ENCODE data around the gene FRMD4A.
A peak's percentile ranks its signal among the peaks of the same experiment; 100 is the strongest.

The FRMD4A gene

GRCh38 chr10:13801156-13801906 is 529.4 kb downstream of the FRMD4A start:
- DNase-seq: no peak
- Histone ChIP-seq H3K27me3 (no peaks in the 10 kb centered on the region), H3K36me3 (no peaks in the 10 kb centered on the region), H3K4me1 (no peaks in the 10 kb centered on the region), H3K9me3 (no peaks in the 10 kb centered on the region), H3K4me3 (ENCODE audit: low read depth, low read length) (no peak overlapping the region)
- TF ChIP-seq, protein P1, sequence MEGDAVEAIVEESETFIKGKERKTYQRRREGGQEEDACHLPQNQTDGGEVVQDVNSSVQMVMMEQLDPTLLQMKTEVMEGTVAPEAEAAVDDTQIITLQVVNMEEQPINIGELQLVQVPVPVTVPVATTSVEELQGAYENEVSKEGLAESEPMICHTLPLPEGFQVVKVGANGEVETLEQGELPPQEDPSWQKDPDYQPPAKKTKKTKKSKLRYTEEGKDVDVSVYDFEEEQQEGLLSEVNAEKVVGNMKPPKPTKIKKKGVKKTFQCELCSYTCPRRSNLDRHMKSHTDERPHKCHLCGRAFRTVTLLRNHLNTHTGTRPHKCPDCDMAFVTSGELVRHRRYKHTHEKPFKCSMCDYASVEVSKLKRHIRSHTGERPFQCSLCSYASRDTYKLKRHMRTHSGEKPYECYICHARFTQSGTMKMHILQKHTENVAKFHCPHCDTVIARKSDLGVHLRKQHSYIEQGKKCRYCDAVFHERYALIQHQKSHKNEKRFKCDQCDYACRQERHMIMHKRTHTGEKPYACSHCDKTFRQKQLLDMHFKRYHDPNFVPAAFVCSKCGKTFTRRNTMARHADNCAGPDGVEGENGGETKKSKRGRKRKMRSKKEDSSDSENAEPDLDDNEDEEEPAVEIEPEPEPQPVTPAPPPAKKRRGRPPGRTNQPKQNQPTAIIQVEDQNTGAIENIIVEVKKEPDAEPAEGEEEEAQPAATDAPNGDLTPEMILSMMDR (IDR thresholded peaks at IDR 0.05; ENCODE audit: low read depth, low read length): no peak

DNA sequence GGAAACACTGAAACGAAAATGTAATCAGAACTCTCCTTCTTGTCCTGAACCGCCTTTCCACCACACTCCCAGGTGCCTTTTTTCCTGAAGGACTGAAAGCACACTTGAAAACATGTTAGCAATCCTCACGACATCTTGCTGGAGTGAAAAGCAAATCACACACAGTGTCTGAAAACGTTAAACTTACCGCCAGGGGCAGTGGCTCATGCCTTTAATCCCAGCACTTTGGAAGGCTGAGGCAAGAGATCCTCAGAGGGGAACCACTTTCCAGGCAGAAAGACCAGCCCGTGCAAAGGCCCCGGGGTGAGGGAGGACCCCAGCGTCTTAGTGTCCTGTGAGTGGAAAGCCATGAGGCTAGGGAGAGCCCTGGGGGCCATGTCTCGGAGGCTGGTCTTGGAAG is 533.6 kb downstream of the FRMD4A start:
- Histone ChIP-seq H3K9me3 (no peaks in the 10 kb centered on the region), H3K27me3 (no peaks in the 10 kb centered on the region), H3K36me3 (no peaks in the 10 kb centered on the region), H3K4me1 (no peaks in the 10 kb centered on the region), H3K4me3 (ENCODE audit: low read depth, low read length) (no peak overlapping the region)
- TF ChIP-seq, protein P1 (IDR thresholded peaks at IDR 0.05; ENCODE audit: low read depth, low read length): no peak
- DNase-seq: no peak

DNA sequence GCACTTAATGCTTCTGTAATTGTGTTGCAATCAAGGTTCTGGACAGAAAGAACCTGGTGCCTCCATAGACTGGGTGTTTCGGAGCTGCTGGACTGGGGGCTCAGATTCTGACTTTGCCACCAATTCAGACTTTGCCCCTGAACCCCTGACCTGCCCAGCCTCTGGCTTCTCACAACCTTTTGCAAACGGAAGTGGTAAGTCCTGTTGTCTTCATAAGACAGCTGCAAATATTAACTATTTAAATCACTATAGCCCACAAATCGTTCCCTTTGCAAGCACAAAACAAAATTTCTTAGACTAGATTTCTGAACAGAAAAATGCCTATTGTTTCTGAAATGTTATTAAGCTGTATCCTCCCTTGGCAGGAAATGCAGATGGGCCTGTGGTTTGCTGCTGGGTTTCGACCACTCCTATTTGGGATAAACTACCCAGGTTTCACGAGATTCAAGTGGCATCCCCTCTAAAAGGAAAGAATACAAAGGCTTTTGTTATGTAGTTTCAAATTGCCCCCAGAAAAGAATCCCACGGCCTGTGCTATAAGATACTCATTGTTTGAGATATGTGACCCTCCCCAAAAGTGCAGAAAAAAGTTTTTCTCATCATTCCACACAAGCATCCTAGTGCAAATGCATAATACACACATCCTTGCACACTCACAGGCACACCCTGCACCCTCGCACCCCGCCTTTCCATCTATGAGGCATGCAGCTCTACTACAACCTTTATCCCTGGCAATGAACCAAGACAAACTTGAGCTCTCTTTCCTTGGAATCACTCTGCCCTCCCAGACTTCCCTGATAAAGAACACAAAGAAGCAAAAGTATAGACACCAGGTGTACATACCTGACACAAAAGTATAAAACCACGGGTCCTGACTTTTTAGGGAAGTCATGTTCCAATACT is 534.8 kb downstream of the FRMD4A start:
- no peaks in the 10 kb centered on the region for H3K27me3 ChIP-seq
- no peaks in the 10 kb centered on the region for H3K4me1 ChIP-seq
- TF ChIP-seq, protein P1 (IDR thresholded peaks at IDR 0.05; ENCODE audit: low read depth, low read length): no peak
- no peaks in the 10 kb centered on the region for H3K9me3 ChIP-seq
- DNase-seq: no peak
- H3K4me3 ChIP-seq (ENCODE audit: low read depth, low read length): no peak overlapping the region
- H3K36me3 ChIP-seq: no peaks in the 10 kb centered on the region

- no peak overlapping the region for H3K4me3 ChIP-seq (ENCODE audit: low read depth, low read length)
- no peak for DNase-seq
- H3K36me3 ChIP-seq: no peaks in the 10 kb centered on the region
- H3K4me1 ChIP-seq: no peaks in the 10 kb centered on the region
- no peaks in the 10 kb centered on the region for H3K9me3 ChIP-seq
- H3K27me3 ChIP-seq: no peaks in the 10 kb centered on the region
- TF ChIP-seq, protein P1 (IDR thresholded peaks at IDR 0.05; ENCODE audit: low read depth, low read length): no peak
Measured at GRCh38 chr10:13794992-13795612, 535.6 kb downstream of the FRMD4A start.

DNA sequence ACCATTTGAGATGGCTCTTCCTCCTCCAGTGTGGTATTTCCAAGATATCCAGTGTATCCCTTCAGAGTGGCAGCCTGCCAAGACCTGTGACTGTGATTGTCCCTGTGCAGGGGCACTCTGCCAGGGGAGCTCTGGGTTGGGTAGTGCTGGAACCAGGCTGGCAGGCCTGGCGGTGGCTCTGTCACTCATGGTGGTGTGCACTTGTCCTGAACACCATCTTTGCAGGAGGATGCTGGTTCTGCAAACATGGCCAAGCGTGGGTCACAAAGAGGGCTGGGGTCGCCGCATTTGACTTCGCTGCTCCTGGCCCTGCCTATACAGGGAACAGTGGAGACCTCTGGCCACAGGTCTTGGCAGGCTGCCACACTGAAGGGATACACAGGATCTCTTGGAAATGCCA is 538.7 kb downstream of the FRMD4A start:
- Histone ChIP-seq H3K27me3 (no peaks in the 10 kb centered on the region), H3K9me3 (no peaks in the 10 kb centered on the region), H3K4me3 (ENCODE audit: low read depth, low read length) (no peak overlapping the region), H3K36me3 (no peaks in the 10 kb centered on the region), H3K4me1 (no peaks in the 10 kb centered on the region)
- DNase-seq: peak; percentile 41
- TF ChIP-seq, protein P1 (IDR thresholded peaks at IDR 0.05; ENCODE audit: low read depth, low read length): no peak

Measured in BE2C (cell line).